Measurements from ENCODE around the gene KDF1.
"Not testable (repeated sequence)": the region's sequence is repeated elsewhere in the genome, so short reads cannot be mapped to it uniquely, and the experiment has no call there.

KDF1 gene

DNA sequence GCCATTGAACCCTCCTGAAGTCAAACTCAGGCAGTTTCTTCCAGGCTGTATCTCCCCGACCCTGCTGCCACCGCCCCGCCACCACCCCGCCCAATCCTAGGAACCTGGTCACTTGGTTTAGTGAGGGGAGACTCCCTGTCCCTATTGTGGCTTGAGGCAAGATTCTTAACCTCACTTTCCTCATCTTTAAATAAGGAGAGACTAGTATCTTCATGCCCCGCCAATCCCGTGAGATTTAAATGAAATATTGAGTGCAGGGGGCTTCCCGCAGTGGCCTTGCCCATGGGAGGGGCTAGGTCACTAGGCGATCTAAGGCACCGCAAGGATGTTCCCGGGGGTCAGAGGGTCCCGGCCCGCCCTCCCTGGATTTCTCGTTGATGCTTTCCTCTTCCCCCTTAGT lies 998 bp downstream of the KDF1 start:
- DNase-seq (ENCODE audit: low read depth in 2 of 2, low spot score in 1 of 2), result no peak

DNA sequence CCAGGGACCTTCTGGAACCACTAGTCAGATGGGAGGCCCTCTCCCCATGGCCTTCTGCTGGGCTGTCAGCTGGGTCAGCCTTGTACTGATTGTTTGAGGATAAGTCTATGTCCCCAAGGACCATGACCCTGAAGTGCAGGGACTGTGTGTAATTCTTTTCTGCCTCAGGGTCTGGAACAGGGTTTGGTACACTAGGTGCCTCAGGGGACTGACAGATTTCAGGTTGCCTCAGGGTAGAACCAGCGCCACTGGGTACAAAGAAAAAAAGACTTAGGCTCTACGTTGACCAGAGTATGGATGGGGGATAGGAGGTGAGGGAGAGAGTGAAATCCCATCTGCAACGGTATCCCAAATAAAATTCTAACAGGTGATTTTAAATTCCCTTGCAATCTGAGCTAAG lies 3.0 kb downstream of the KDF1 start:
- no peak for DNase-seq (ENCODE audit: low read depth in 2 of 2, low spot score in 1 of 2)

DNA sequence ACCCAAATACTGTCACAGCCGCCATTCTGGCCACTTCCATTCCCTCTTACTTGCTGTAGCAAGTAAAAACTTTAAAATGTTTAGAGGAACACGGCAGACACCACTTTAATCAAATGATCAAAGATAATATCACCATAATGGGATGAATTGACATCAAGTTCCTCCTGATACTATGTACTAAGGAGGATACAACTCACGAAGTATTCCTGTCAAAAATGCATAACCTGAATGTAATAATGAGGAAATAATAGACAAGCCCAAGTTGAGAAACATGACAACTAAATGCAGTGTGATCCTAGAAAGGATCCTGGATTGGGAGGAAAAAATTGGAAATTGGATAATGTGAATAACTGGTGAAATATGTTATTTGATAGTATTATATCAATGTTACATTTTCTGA lies 3.9 kb downstream of the KDF1 start:
- DNase-seq (ENCODE audit: low read depth in 2 of 2, low spot score in 1 of 2), result no peak

DNA sequence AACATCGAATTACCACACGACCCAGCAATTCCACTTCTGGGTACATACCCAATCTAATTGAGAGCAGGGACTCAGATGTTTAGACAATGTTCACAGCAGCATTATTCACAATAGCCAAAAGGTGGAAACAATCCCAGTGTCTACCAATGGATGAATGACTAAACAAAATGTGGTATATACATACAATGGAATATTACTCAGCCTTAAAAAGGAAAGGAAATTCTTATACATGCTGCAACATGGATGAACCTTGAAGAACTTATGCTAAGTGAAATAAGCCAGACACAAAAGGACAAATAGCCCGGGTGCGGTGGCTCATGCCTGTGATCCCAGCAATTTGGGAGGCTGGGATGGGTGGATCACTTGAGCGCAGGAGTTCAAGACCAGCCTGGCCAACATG lies 6.9 kb downstream of the KDF1 start:
- no peak for DNase-seq (ENCODE audit: low read depth in 2 of 2, low spot score in 1 of 2)

- no peak for DNase-seq (ENCODE audit: low read depth in 2 of 2, low spot score in 1 of 2)
These were observed 8.3 kb downstream of the KDF1 start for GRCh38 chr1:26951821-26952497.

DNA sequence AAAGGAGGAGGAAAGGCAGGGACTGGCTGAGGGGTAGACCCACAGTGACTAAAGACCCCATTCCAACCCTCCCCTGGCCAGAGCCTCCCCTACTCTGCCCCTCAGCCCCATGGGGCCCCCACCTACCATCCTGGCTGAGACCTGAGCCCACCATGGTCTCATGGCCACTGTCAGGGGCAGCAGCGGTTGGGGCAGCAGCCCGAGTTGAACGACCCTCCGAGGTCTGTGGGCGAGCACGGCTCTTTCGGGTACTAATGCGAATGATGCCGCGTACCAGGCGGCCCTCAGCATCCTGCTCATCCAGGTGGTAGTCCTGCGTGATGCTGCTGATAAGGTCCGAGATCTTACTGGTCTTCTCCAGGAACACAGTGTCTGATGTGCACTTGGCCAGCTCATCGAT lies 9.1 kb downstream of the KDF1 start:
- DNase-seq (ENCODE audit: low read depth in 2 of 2, low spot score in 1 of 2), result no peak

DNA sequence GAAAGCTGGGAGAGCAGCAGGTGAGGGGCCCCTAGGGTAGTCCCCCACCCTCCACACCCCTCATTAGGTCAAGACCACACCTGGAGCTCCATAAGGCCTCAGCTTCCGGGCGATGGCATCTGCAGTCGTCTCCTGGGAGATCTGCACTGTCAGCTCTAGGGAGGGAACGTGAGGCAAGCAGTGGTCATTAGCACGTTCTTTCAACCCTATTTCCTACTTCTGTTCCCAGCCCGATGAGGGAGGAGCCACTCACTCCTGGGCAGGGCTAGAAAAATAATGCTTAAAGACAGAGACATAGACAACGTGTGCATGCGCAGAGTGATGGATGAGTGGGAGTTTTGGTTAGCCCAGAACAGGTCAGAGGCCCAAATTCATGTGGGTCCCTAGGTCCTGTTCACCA lies 9.7 kb downstream of the KDF1 start:
- no peak for DNase-seq (ENCODE audit: low read depth in 2 of 2, low spot score in 1 of 2)

- no peak for DNase-seq (ENCODE audit: low read depth in 2 of 2, low spot score in 1 of 2)
These were observed 10.3 kb downstream of the KDF1 start for GRCh38 chr1:26949926-26950319.

GRCh38 chr1:26949266-26949925 lies 10.9 kb downstream of the KDF1 start:
- no peak for DNase-seq (ENCODE audit: low read depth in 2 of 2, low spot score in 1 of 2)

DNA sequence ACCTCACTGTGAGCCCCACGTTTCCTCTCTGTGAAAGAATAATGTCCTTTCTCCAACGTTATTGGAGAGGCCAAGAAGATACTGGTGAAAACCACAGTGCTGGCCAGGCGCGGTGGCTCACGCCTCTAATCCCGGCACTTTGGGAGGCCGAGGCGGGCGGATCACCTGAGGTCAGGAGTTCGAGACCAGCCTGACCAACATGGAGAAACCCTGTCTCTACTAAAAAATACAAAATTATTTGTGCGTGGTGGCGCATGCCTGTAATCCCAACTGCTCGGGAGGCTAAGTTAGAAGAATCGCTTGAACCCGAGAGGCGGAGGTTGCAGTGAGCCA lies 11.6 kb downstream of the KDF1 start:
- not testable (repeated sequence) for DNase-seq (ENCODE audit: low read depth in 2 of 2, low spot score in 1 of 2)

DNA sequence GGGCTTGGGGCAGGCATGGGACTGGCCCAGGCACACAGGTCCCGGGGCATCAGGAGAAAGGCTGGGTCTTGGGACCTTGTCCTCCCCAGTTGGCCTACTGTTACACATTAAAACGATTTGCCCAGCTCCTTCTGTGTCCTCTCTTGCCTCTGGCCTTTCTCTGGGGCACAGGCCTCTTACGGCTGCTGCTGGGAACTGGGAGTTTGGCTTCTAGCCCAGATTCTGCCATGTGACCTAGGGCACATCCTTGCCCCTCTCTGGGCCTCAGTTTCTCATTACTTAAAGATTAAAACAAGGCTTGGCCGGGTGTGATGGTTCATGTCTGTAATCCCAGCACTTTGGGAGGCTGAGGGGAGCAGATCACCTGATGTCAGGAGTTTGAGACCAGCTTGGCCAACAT lies 14.0 kb downstream of the KDF1 start:
- DNase-seq (ENCODE audit: low read depth in 2 of 2, low spot score in 1 of 2), result no peak

GRCh38 chr1:26945728-26946127 lies 14.5 kb downstream of the KDF1 start:
- DNase-seq (ENCODE audit: low read depth in 2 of 2, low spot score in 1 of 2), result no peak

- no peak for DNase-seq (ENCODE audit: low read depth in 2 of 2, low spot score in 1 of 2)
These were observed 15.1 kb downstream of the KDF1 start for GRCh38 chr1:26945138-26945537.

DNA sequence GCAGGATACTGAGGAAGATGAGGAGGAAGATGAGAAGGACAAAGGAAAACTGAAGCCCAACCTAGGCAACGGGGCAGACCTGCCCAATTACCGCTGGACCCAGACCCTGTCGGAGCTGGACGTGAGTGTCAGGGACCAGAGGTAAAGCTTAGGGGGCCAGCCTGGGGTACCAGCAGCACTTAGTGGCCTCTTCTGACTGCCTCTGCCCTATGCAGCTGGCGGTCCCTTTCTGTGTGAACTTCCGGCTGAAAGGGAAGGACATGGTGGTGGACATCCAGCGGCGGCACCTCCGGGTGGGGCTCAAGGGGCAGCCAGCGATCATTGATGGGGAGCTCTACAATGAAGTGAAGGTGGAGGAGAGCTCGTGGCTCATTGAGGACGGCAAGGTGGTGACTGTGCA lies 17.6 kb downstream of the KDF1 start:
- no peak for DNase-seq (ENCODE audit: low read depth in 2 of 2, low spot score in 1 of 2)

DNA sequence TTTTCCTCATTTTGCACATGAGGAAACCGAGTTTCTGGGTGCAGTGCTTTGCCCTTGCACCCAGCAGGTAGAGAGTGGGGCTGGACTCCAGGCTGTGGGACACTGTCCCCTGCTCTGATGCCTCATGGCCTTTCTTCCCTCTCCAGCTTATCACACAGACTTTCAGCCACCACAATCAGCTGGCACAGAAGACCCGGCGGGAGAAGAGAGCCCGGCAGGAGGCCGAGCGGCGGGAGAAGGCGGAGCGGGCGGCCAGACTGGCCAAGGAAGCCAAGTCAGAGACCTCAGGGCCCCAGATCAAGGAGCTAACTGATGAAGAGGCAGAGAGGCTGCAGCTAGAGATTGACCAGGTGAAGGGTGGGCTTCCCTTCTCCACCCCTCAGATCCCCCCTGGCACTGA lies 19.0 kb downstream of the KDF1 start:
- DNase-seq (ENCODE audit: low read depth in 2 of 2, low spot score in 1 of 2), result no peak

- DNase-seq (ENCODE audit: low read depth in 2 of 2, low spot score in 1 of 2), result no peak
These were observed 21.6 kb downstream of the KDF1 start for GRCh38 chr1:26938659-26939025.

DNA sequence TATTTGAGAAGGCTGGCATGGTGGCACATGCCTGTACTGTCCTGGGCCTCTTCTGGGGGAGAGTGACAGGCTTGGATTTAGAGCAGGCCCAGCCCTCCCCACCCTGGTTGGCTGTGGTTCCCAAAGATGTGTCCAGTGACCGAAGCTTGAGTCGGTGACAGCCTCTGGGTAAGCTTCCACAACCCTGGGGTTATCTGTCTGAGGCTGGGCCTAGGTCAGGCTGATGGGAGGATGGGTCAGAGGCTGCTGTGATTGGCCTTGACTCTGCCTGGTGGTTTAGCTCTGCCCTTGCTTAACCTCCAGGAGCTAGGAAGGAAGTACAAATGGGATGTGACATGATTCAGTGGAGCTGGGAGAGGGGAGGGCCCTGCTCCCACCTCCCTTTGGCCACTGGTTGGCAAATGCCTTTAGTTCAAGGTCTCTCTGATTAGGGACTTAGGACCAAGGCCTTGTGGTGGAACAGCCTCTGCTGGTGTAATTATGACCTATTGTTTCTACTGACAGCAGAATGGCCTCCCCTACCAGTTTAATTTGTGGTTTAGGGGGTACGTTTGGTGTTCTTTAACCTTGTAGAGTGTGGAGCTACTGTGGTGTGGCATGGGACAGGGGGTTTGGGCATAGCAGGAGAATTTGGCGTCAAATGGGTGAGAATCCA lies 22.1 kb downstream of the KDF1 start:
- DNase-seq (ENCODE audit: low read depth in 2 of 2, low spot score in 1 of 2), result no peak

- no peak for DNase-seq (ENCODE audit: low read depth in 2 of 2, low spot score in 1 of 2)
These were observed 23.4 kb downstream of the KDF1 start for GRCh38 chr1:26936823-26937222.

GRCh38 chr1:26932531-26932930 lies 27.7 kb downstream of the KDF1 start:
- DNase-seq (ENCODE audit: low read depth in 2 of 2, low spot score in 1 of 2), result no peak

DNA sequence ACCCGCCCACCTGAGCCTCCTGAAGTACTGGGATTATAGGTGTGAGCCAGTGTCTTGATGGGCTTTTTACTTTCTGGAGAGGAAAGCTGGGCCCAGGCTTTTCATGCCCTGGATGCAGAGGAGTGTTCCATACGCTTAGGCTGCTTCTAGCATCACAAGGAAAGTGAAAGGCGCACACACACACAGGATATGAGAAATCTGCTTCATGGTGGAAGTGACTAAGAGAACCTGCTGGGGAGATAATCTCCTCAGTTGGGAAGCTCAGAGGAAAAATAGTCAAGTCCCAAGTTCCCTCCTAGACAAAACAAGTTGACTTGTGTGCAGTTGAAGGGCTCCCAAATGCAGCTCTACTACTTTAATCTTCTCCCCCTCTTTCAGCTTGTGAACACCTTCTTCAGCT lies 36.6 kb downstream of the KDF1 start:
- DNase-seq (ENCODE audit: low read depth in 2 of 2, low spot score in 1 of 2), result no peak

- DNase-seq (ENCODE audit: low read depth in 2 of 2, low spot score in 1 of 2), result no peak
These were observed 37.4 kb downstream of the KDF1 start for GRCh38 chr1:26922901-26923300.

DNA sequence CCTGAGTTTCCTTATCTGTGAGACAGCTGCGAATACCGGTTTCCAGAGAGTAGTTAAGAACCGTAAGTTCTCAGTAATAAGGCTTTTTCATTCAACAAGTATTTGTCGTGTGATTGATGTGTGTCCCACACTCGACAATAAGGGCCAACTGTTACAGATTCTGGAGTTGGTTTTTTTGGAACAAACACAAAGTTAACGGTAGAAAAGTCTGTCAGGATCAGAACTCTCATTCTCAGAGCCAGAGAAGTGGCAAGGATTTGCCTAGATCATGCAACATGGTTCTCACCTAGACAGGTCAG lies 37.9 kb downstream of the KDF1 start:
- no peak for DNase-seq (ENCODE audit: low read depth in 2 of 2, low spot score in 1 of 2)
